Gastroesophageal sphincter (tissue), 4 donors: ENCODE data around the gene ZNF451. TPM values are rescaled to one million over a fixed set of nuclear protein-coding genes. Genes with fewer than 3 reads are reported as not detected.
"Not testable (repeated sequence)": the region's sequence is repeated elsewhere in the genome, so short reads cannot be mapped to it uniquely, and the experiment has no call there.

Experiments used
- ATAC-seq: fragments of 150-250 bp; one replicate; pipeline ENCODE4 v1.9.1; 2016; ENCODE audit warnings: mild to moderate bottlenecking, moderate library complexity
- H3K27ac ChIP-seq, 4 donors: fragments of 200-600 bp; sonication (generic) in 3 of 4; 1 replicate in 3 of 4; 2 replicates in 1 of 4; pipeline ENCODE4 v1.5.1; 2016 to 2019
- H3K27me3 ChIP-seq: fragments of 200-600 bp; sonication (generic); one replicate; pipeline ENCODE4 v1.5.1; 2019
- H3K36me3 ChIP-seq, 2 donors: fragments of 200-600 bp; sonication (generic); one replicate each; pipeline ENCODE4 v1.5.1; 2019; ENCODE audit warnings: control low read depth in 1 of 2
- H3K4me1 ChIP-seq, 3 donors: fragments of 200-600 bp; sonication (generic); 1 replicate in 2 of 3; 2 replicates in 1 of 3; pipeline ENCODE4 v1.5.1; 2016 to 2019; ENCODE audit warnings: control low read depth in 2 of 3
- H3K4me3 ChIP-seq, 2 donors: fragments of 200-600 bp; sonication (generic); one replicate each; pipeline ENCODE4 v1.5.1; 2019; ENCODE audit warnings: mild to moderate bottlenecking in 1 of 2, moderate library complexity in 1 of 2
- H3K9me3 ChIP-seq, 3 donors: fragments of 200-600 bp; sonication (generic); one replicate each; pipeline ENCODE4 v1.5.1; 2017 to 2019; ENCODE audit warnings: control low read depth in 2 of 3
- EP300 ChIP-seq: sonication (generic); formaldehyde crosslinking; IDR thresholded peaks from one replicate; pipeline ENCODE4 v1.6.1; 2017; ENCODE audit warnings: antibody characterized with exemption, mild to moderate bottlenecking
- POLR2A ChIP-seq, 2 donors: fragments of 450-650 bp; IDR thresholded peaks; one replicate each; pipeline ENCODE4 v1.6.1; 2017; ENCODE audit warnings: antibody characterized with exemption in 2 of 2, mild to moderate bottlenecking in 2 of 2, moderate library complexity in 1 of 2
- POLR2AphosphoS5 ChIP-seq: sonication (generic); formaldehyde crosslinking; IDR thresholded peaks from one replicate; pipeline ENCODE4 v1.6.1; 2017; ENCODE audit warnings: antibody characterized with exemption
- WGBS, 2 donors: methylation state at CpG; one replicate each; pipeline ENCODE4 v1.1.5; 2018; ENCODE audit warnings: low coverage in 1 of 2; 5-methylcytosine and 5-hydroxymethylcytosine counted together
- total RNA-seq, 4 donors: library from RNA; depleted of rRNA; stranded (reverse); fragments of >200 nt; gene quantifications; one replicate each; pipeline ENCODE4 v1.1.0, GENCODE V29; 2016
- TF ChIP-seq, protein P1 (sequence below), 4 experiments: fragments of 200-600 bp in 2 of 4; fragments of 450-650 bp in 2 of 4; sonication (generic) in 1 of 4; IDR thresholded peaks; one replicate each; pipeline ENCODE4 v1.5.1; 2017 to 2019; ENCODE audit warnings: antibody characterized with exemption in 4 of 4, mild to moderate bottlenecking in 2 of 4, moderate library complexity in 2 of 4

ZNF451 gene, protein sequence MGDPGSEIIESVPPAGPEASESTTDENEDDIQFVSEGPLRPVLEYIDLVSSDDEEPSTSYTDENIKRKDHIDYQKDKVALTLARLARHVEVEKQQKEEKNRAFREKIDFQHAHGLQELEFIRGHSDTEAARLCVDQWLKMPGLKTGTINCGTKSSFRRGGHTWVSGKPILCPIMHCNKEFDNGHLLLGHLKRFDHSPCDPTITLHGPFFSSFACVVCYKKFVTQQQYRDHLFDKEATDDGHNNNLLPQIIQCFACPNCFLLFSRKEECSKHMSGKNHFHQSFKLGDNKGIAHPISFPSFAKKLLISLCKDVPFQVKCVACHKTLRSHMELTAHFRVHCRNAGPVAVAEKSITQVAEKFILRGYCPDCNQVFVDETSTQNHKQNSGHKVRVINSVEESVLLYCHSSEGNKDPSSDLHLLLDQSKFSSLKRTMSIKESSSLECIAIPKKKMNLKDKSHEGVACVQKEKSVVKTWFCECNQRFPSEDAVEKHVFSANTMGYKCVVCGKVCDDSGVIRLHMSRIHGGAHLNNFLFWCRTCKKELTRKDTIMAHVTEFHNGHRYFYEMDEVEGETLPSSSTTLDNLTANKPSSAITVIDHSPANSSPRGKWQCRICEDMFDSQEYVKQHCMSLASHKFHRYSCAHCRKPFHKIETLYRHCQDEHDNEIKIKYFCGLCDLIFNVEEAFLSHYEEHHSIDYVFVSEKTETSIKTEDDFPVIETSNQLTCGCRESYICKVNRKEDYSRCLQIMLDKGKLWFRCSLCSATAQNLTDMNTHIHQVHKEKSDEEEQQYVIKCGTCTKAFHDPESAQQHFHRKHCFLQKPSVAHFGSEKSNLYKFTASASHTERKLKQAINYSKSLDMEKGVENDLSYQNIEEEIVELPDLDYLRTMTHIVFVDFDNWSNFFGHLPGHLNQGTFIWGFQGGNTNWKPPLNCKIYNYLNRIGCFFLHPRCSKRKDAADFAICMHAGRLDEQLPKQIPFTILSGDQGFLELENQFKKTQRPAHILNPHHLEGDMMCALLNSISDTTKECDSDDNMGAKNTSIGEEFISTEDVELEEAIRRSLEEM
- total RNA-seq = 10 to 100 TPM; 28.7 to 66.5 (median 39.8) TPM

DNA sequence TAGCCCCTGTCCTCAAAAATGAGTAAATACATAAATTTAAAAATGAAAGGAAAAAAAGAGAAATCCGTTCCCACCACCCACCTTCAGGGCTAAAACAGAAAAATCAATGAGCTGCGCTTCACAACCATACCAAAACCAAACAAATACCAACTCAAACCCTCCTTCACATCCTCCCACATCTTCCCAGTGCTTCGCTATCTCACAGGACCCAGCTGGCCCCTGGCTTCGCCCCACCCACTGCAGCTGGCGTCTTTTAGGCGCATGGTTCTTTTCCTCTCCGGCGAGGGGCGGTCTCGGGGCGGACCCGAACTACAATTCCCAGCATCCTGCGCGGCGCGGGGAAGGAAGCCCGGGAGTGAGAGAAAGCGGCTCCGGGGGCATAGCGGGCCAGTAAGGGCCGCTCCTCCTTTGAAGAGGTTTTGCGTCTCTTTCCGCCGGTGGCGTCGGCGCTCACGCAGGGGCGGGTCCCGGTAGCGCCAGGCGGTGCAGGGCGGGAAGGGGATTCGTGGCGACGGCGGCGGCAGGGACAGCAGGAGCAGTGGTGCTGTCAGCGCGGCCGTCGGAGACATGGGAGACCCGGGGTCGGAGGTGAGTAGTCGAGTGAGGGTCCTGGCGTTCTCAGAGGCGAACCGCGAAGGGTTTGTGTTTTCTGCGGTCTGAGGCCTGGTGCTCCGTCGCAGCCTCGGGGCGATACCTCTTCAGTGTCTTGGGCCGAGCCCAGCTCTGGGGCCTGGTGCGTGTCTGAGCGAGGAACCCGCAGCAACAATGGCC lies at the start of gene ZNF451:
Gene ZNF451, plus strand, starts transcription at position 502 of the 771 bp plus-strand sequence. Its CDS starts 66 bp downstream, at position 568.
- H3K4me1 ChIP-seq = peaks cover 13 to 43% (median 19%) of the 10 kb centered on the region in 3 donors
- H3K4me3 ChIP-seq = peak within 1 kb of the TSS; percentile 40 to 60
- H3K27ac ChIP-seq = peak within 1 kb of the TSS; percentile 50 to 92 (median 86)
- no peaks in the 10 kb centered on the region for H3K9me3 ChIP-seq
- peak; percentile 99 for ATAC-seq
- no peaks in the 10 kb centered on the region for H3K27me3 ChIP-seq
- WGBS, 2 donors = 0% methylated on average over 4 to 6 of the region's 58 CpGs
- TF ChIP-seq EP300 (no peak), POLR2AphosphoS5 (peak; percentile 96), POLR2A (IDR thresholded peaks at IDR 0.05) (peak; percentile 87 to 89)
- TF ChIP-seq, protein P1, sequence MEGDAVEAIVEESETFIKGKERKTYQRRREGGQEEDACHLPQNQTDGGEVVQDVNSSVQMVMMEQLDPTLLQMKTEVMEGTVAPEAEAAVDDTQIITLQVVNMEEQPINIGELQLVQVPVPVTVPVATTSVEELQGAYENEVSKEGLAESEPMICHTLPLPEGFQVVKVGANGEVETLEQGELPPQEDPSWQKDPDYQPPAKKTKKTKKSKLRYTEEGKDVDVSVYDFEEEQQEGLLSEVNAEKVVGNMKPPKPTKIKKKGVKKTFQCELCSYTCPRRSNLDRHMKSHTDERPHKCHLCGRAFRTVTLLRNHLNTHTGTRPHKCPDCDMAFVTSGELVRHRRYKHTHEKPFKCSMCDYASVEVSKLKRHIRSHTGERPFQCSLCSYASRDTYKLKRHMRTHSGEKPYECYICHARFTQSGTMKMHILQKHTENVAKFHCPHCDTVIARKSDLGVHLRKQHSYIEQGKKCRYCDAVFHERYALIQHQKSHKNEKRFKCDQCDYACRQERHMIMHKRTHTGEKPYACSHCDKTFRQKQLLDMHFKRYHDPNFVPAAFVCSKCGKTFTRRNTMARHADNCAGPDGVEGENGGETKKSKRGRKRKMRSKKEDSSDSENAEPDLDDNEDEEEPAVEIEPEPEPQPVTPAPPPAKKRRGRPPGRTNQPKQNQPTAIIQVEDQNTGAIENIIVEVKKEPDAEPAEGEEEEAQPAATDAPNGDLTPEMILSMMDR (IDR thresholded peaks at IDR 0.05) = peak in 2 of 4 experiments; percentile 13 to 34
- no peaks in the 10 kb centered on the region for H3K36me3 ChIP-seq

DNA sequence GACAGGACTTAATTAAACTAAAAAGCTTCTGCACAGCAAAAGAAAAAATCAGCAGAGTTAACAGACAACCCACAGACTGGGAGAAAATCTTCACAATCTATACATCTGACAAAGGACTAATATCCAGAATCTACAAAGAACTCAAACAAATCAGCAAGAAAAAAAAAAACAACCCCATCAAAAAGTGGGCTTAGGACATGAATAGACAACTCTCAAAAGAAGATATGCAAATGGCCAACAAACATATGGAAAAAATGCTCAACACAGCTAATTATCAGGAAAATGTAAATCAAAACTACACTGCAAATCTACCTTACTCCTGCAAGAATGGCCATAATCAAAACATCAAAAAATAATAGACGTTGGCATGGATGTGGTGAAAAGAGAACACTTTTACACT lies 45.9 kb upstream of the ZNF451 start:
- H3K27ac ChIP-seq, ATAC-seq, H3K9me3 ChIP-seq, H3K36me3 ChIP-seq, H3K4me3 ChIP-seq: not testable (repeated sequence)
- peaks cover 18% of the 10 kb centered on the region for H3K27me3 ChIP-seq
- WGBS, 2 donors = 85 to 86% methylated on average over 1 of the region's 1 CpG
- peaks cover 4 to 13% (median 7%) of the 10 kb centered on the region in 3 donors for H3K4me1 ChIP-seq

DNA sequence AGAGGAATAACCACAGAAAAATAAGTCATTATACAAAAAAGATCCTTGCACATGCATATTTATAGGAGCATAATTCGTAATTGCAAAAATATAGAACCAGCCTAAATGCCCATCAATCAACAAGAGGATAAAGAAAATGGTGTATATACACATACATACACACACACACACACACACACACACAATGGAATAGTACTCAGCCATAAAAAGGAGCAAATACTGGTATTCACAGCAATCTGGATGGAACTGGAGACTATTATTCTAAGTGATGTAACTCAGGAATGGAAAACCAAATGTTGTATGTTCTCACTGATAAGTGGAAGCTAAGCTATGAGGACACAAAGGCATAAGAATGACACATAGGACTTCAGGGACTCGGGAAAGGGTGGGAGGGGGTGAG lies 45.4 kb upstream of the ZNF451 start:
- no peak overlapping the region for H3K27ac ChIP-seq
- H3K9me3 ChIP-seq = no peaks in the 10 kb centered on the region
- H3K4me1 ChIP-seq = peaks cover 7 to 17% (median 7%) of the 10 kb centered on the region in 3 donors
- no peak overlapping the region for H3K4me3 ChIP-seq
- no peak for ATAC-seq
- WGBS, 2 donors = 94 to 96% methylated on average over 2 of the region's 2 CpGs
- no peaks in the 10 kb centered on the region for H3K36me3 ChIP-seq
- peaks cover 18% of the 10 kb centered on the region for H3K27me3 ChIP-seq
- no peak for TF ChIP-seq EP300
- TF ChIP-seq POLR2AphosphoS5 = no peak
- TF ChIP-seq POLR2A (IDR thresholded peaks at IDR 0.05) = no peak
- TF ChIP-seq, protein P1 (IDR thresholded peaks at IDR 0.05) = no peak

DNA sequence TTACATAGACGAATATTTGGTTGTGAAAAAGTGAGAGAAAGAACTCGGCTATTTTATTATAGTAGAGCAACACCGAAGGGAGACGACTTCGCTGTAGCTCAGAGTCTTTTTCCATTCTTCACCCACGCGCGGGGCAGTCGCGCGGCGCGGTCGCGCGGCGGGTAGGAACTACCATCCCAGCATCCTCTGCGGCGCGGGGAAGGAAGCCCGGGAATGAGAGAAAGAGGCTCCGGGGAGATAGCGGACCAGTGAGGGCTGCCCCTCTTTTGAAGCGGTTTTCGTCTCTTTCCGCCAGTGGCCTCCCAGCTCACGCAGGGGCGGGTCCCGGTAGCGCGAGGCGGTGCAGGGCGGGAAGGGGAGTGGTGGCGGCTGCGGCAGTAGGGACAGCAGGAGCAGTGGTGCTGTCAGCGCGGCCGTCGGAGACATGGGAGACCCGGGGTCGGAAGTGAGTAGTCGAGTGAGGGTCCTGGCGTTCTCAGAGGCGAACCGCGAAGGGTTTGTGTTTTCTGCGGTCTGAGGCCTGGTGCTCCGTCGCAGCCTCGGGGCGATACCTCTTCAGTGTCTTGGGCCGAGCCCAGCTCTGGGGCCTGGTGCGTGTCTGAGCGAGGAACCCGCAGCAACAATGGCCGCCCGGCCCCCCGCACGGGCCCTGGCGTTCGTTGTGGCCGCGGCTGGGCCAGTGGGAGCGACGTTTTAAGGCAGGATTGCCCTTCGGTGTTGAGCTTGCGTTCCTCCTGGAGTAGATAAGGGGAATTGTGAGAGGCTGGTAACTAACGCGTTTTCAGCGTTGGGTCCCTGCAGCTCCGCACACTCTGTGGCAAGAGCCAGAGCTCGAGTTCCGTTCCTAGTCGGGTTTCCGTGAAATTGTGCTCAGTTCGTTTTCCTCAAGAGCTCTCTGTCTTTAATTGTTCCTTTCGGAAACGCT lies 43.4 kb upstream of the ZNF451 start, which contains the start of gene KIAA1586:
Gene KIAA1586, plus strand, starts transcription at position 362 of the 925 bp plus-strand sequence. Its CDS starts 63 bp downstream, at position 425.
- peaks cover 0 to 17% of the 10 kb centered on the region in 2 donors for H3K36me3 ChIP-seq
- WGBS, 2 donors = 0 to 6% methylated on average over 2 to 17 of the region's 78 CpGs
- not testable (repeated sequence) for H3K9me3 ChIP-seq, H3K27me3 ChIP-seq
- peak; percentile 61 to 74 for TF ChIP-seq POLR2A (IDR thresholded peaks at IDR 0.05)
- TF ChIP-seq, protein P1 (IDR thresholded peaks at IDR 0.05) = peak in 1 of 4 experiments; percentile 22
- TF ChIP-seq POLR2AphosphoS5 = peak; percentile 84
- peak within 1 kb of the TSS; percentile 38 to 56 for H3K4me3 ChIP-seq
- H3K4me1 ChIP-seq = peaks cover 7 to 27% (median 7%) of the 10 kb centered on the region in 3 donors
- peak; percentile 99 for ATAC-seq
- peak within 1 kb of the TSS in 3 of 4 donors; percentile 79 to 87 (median 79) for H3K27ac ChIP-seq

DNA sequence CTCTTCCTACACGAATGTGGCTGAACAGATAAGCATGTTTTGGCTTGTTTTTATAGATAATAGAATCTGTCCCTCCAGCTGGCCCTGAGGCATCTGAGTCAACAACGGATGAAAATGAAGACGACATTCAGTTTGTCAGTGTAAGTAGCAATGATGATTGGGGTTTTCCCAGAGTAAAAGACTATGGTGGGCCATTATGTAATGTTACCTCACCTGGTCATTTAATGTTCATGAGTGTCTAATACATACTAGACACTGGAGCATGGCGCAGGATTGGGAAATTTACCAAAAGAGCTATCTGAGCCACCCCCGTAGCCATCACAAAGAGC lies 42.8 kb upstream of the ZNF451 start:
- peaks cover 7 to 27% (median 7%) of the 10 kb centered on the region in 3 donors for H3K4me1 ChIP-seq
- not testable (repeated sequence) for ATAC-seq, H3K27me3 ChIP-seq, H3K4me3 ChIP-seq, H3K27ac ChIP-seq, H3K9me3 ChIP-seq
- no CpG with 5 or more reads among the region's 5 CpGs for WGBS, 2 donors
- peaks cover 0 to 22% of the 10 kb centered on the region in 2 donors for H3K36me3 ChIP-seq

DNA sequence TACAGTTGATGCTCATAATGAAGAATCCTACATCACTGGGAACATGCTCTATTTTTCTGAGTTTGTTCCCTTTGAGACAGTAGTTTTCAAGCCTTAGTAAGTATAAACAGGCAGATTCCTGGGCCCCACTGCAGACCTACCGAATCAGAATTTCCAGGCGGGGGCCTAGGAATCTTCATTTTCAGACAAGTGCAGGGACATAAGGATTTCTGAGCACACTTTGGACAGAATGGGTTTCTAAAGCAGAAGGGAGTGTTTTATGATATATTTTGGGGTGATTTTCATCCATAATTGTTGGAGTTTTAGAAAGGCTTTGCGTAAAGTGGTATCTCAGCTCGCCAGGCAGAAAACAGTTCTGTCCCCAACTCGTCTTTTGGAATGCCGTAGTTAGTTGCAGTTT lies 42.1 kb upstream of the ZNF451 start:
- H3K4me3 ChIP-seq, H3K9me3 ChIP-seq, ATAC-seq, H3K27me3 ChIP-seq: not testable (repeated sequence)
- H3K36me3 ChIP-seq = peaks cover 0 to 26% of the 10 kb centered on the region in 2 donors
- peaks cover 7 to 27% (median 7%) of the 10 kb centered on the region in 3 donors for H3K4me1 ChIP-seq
- WGBS, 2 donors = 82 to 89% methylated on average over 3 to 4 of the region's 6 CpGs
- H3K27ac ChIP-seq = peak overlapping the region in 1 of 4 donors; percentile 9
